Stimulated activated effector memory CD8-positive, alpha-beta T cell treated with anti-CD3 and anti-CD28 coated beads, Interleukin-12 subunit alpha, Interleukin-12 subunit beta, amount 100 ng/mL, for 72 hours (primary cell): ENCODE measurements around the gene MYBPHL.
"Not testable (repeated sequence)": the region's sequence is repeated elsewhere in the genome, so short reads cannot be mapped to it uniquely, and the experiment has no call there.

Source experiments
- ATAC-seq: fragments of 150-1000 bp; cut with Tn5 transposase; 2 replicates; pipeline ENCODE4 v1.10.0; 2021
- DNase-seq, 2 donors: peaks; one replicate each; pipeline ENCODE4 v3.0.0; 2021 to 2022; ENCODE audit warnings: low spot score in 2 of 2
- H3K27ac Mint-ChIP-seq: one replicate; pipeline ENCODE4 v1.8.0; 2022; ENCODE audit warnings: mild to moderate bottlenecking, mixed read lengths
- H3K36me3 Mint-ChIP-seq: one replicate; pipeline ENCODE4 v1.8.0; 2022; ENCODE audit warnings: mild to moderate bottlenecking, mixed read lengths
- H3K4me1 Mint-ChIP-seq: one replicate; pipeline ENCODE4 v1.8.0; 2022; ENCODE audit warnings: mixed read lengths
- H3K4me3 Mint-ChIP-seq: one replicate; pipeline ENCODE4 v1.8.0; 2022; ENCODE audit warnings: mild to moderate bottlenecking, mixed read lengths
- H3K9me3 Mint-ChIP-seq: one replicate; pipeline ENCODE4 v1.8.0; 2022; ENCODE audit warnings: mixed read lengths

Gene MYBPHL

GRCh38 chr1:109295712-109296415, 10.9 kb downstream of the MYBPHL start:
- Mint-ChIP-seq H3K27ac (no peak overlapping the region), H3K36me3 (no peaks in the 10 kb centered on the region), H3K4me1 (peaks cover 9% of the 10 kb centered on the region), H3K4me3 (no peak overlapping the region), H3K9me3 (no peaks in the 10 kb centered on the region)
- ATAC-seq = peak; percentile 47
- DNase-seq = no peak

GRCh38 chr1:109294481-109294880, 12.3 kb downstream of the MYBPHL start:
- ATAC-seq (no peak), DNase-seq (no peak)
- peaks cover 9% of the 10 kb centered on the region for H3K4me1 Mint-ChIP-seq
- no peaks in the 10 kb centered on the region for H3K9me3 Mint-ChIP-seq
- no peak overlapping the region for H3K27ac Mint-ChIP-seq
- H3K4me3 Mint-ChIP-seq = no peak overlapping the region
- no peaks in the 10 kb centered on the region for H3K36me3 Mint-ChIP-seq

- no peaks in the 10 kb centered on the region for H3K9me3 Mint-ChIP-seq
- H3K4me3 Mint-ChIP-seq = no peak overlapping the region
- H3K36me3 Mint-ChIP-seq = no peaks in the 10 kb centered on the region
- DNase-seq (no peak), ATAC-seq (no peak)
- H3K27ac Mint-ChIP-seq = no peak overlapping the region
- peaks cover under 1% of the 10 kb centered on the region for H3K4me1 Mint-ChIP-seq
Observed at GRCh38 chr1:109293026-109293425, 13.8 kb downstream of the MYBPHL start.

GRCh38 chr1:109292364-109292763, 14.4 kb downstream of the MYBPHL start:
- H3K9me3 Mint-ChIP-seq = no peaks in the 10 kb centered on the region

GRCh38 chr1:109290998-109291397, 15.8 kb downstream of the MYBPHL start:
- no peaks in the 10 kb centered on the region for H3K36me3 Mint-ChIP-seq
- H3K4me3 Mint-ChIP-seq = no peak overlapping the region
- H3K27ac Mint-ChIP-seq = no peak overlapping the region
- DNase-seq (no peak), ATAC-seq (no peak)
- H3K9me3 Mint-ChIP-seq = no peaks in the 10 kb centered on the region
- H3K4me1 Mint-ChIP-seq = no peaks in the 10 kb centered on the region

More at GRCh38 chr1:109292364-109292763, 14.4 kb downstream of the MYBPHL start:
- Mint-ChIP-seq H3K4me1 (no peaks in the 10 kb centered on the region), H3K36me3 (no peaks in the 10 kb centered on the region), H3K27ac (no peak overlapping the region), H3K4me3 (no peak overlapping the region)
- ATAC-seq (no peak), DNase-seq (no peak)

- ATAC-seq = no peak
- H3K36me3 Mint-ChIP-seq = no peaks in the 10 kb centered on the region
- H3K4me1 Mint-ChIP-seq = no peaks in the 10 kb centered on the region
- H3K4me3 Mint-ChIP-seq = no peak overlapping the region
- no peak for DNase-seq
- H3K9me3 Mint-ChIP-seq = no peaks in the 10 kb centered on the region
- no peak overlapping the region for H3K27ac Mint-ChIP-seq
Observed at GRCh38 chr1:109290137-109290536, 16.7 kb downstream of the MYBPHL start.

- H3K36me3 Mint-ChIP-seq, H3K4me3 Mint-ChIP-seq, ATAC-seq, DNase-seq, H3K27ac Mint-ChIP-seq, H3K9me3 Mint-ChIP-seq: not testable (repeated sequence)
- peaks cover 14% of the 10 kb centered on the region for H3K4me1 Mint-ChIP-seq
Observed at GRCh38 chr1:109286762-109287161, 20.0 kb downstream of the MYBPHL start.

GRCh38 chr1:109283748-109284600, 22.8 kb downstream of the MYBPHL start:
- peaks cover 16% of the 10 kb centered on the region for H3K36me3 Mint-ChIP-seq
- DNase-seq (no peak), ATAC-seq (no peak)

GRCh38 chr1:109282952-109283747, 23.7 kb downstream of the MYBPHL start, which contains the start of gene PSRC1:
TSS of gene PSRC1 (minus strand) at chr1:109283145.
- Mint-ChIP-seq H3K4me3 (peak within 1 kb of the TSS; percentile 94), H3K27ac (peak within 1 kb of the TSS; percentile 92), H3K4me1 (peaks cover 14% of the 10 kb centered on the region), H3K9me3 (no peaks in the 10 kb centered on the region), H3K36me3 (peaks cover 17% of the 10 kb centered on the region)
- peak; percentile 83 to 98 for DNase-seq
- ATAC-seq = peak; percentile 96

More at GRCh38 chr1:109283748-109284600, 22.8 kb downstream of the MYBPHL start:
- Mint-ChIP-seq H3K4me3 (peak overlapping the region; percentile 94), H3K27ac (peak overlapping the region; percentile 92), H3K9me3 (no peaks in the 10 kb centered on the region), H3K4me1 (peaks cover 14% of the 10 kb centered on the region)

GRCh38 chr1:109282497-109282951, 24.3 kb downstream of the MYBPHL start:
- no peaks in the 10 kb centered on the region for H3K9me3 Mint-ChIP-seq
- peak overlapping the region; percentile 92 for H3K27ac Mint-ChIP-seq
- no peak for ATAC-seq
- H3K4me3 Mint-ChIP-seq = peak overlapping the region; percentile 94
- peaks cover 14% of the 10 kb centered on the region for H3K4me1 Mint-ChIP-seq
- peaks cover 17% of the 10 kb centered on the region for H3K36me3 Mint-ChIP-seq
- DNase-seq = no peak

GRCh38 chr1:109281680-109282496, 24.9 kb downstream of the MYBPHL start:
- H3K4me3 Mint-ChIP-seq = peak overlapping the region; percentile 94
- H3K9me3 Mint-ChIP-seq = no peaks in the 10 kb centered on the region
- H3K36me3 Mint-ChIP-seq = peaks cover 17% of the 10 kb centered on the region
- DNase-seq = no peak
- no peak for ATAC-seq
- peak overlapping the region; percentile 92 for H3K27ac Mint-ChIP-seq
- H3K4me1 Mint-ChIP-seq = peaks cover 19% of the 10 kb centered on the region

GRCh38 chr1:109280862-109281261, 25.9 kb downstream of the MYBPHL start:
- H3K36me3 Mint-ChIP-seq = peaks cover 17% of the 10 kb centered on the region
- peaks cover 20% of the 10 kb centered on the region for H3K4me1 Mint-ChIP-seq
- no peaks in the 10 kb centered on the region for H3K9me3 Mint-ChIP-seq
- ATAC-seq = no peak
- H3K27ac Mint-ChIP-seq = no peak overlapping the region
- DNase-seq = no peak
- no peak overlapping the region for H3K4me3 Mint-ChIP-seq

- no peak overlapping the region for H3K4me3 Mint-ChIP-seq
- peaks cover 17% of the 10 kb centered on the region for H3K36me3 Mint-ChIP-seq
- peaks cover 20% of the 10 kb centered on the region for H3K4me1 Mint-ChIP-seq
- no peak for ATAC-seq
- DNase-seq = no peak
- no peaks in the 10 kb centered on the region for H3K9me3 Mint-ChIP-seq
- H3K27ac Mint-ChIP-seq = peak overlapping the region; percentile 30
Observed at GRCh38 chr1:109279615-109280278, 27.1 kb downstream of the MYBPHL start.
